Activated naive CD8-positive, alpha-beta T cell treated with anti-CD3 and anti-CD28 coated beads for 36 hours (primary cell): Measurements from ENCODE around the gene POU2F1. TPM values are rescaled to one million over a fixed set of nuclear protein-coding genes. Genes with fewer than 3 reads are reported as not detected.

ENCODE experiments used
- DNase-seq: peaks from one replicate; pipeline ENCODE4 v3.0.0; 2021
- H3K27ac Mint-ChIP-seq: one replicate; pipeline ENCODE4 v1.8.0; 2022; ENCODE audit warnings: mild to moderate bottlenecking, moderate library complexity, mixed read lengths
- H3K27me3 Mint-ChIP-seq: one replicate; pipeline ENCODE4 v1.8.0; 2022; ENCODE audit warnings: mild to moderate bottlenecking, mixed read lengths
- H3K36me3 Mint-ChIP-seq: one replicate; pipeline ENCODE4 v1.8.0; 2021; ENCODE audit warnings: mild to moderate bottlenecking, mixed read lengths
- H3K4me1 Mint-ChIP-seq: one replicate; pipeline ENCODE4 v1.8.0; 2021; ENCODE audit warnings: mixed read lengths
- H3K4me3 Mint-ChIP-seq: one replicate; pipeline ENCODE4 v1.8.0; 2022; ENCODE audit warnings: mild to moderate bottlenecking, moderate library complexity, mixed read lengths
- H3K9me3 Mint-ChIP-seq: one replicate; pipeline ENCODE4 v1.8.0; 2022; ENCODE audit warnings: mixed read lengths
- total RNA-seq, 2 experiments: library from RNA; stranded (reverse); gene quantifications; one replicate each; pipeline ENCODE4 v1.2.3, GENCODE V29; 2021

The POU2F1 gene
- total RNA-seq, 2 experiments from 2014 or later, result 13.5 to 17.3 TPM

- peaks cover 25% of the 10 kb centered on the region for H3K4me1 Mint-ChIP-seq
- DNase-seq, result no peak
- no peaks in the 10 kb centered on the region for H3K9me3 Mint-ChIP-seq
- no peak overlapping the region for H3K4me3 Mint-ChIP-seq
- no peaks in the 10 kb centered on the region for H3K27me3 Mint-ChIP-seq
- H3K36me3 Mint-ChIP-seq, result peaks cover 18% of the 10 kb centered on the region
- H3K27ac Mint-ChIP-seq, result peak overlapping the region; percentile 17
These were observed 207.7 kb downstream of the POU2F1 start for GRCh38 chr1:167428395-167428794.

- DNase-seq, result no peak
- no peaks in the 10 kb centered on the region for H3K9me3 Mint-ChIP-seq
- peaks cover 25% of the 10 kb centered on the region for H3K4me1 Mint-ChIP-seq
- peaks cover 23% of the 10 kb centered on the region for H3K36me3 Mint-ChIP-seq
- H3K27me3 Mint-ChIP-seq, result no peaks in the 10 kb centered on the region
- H3K4me3 Mint-ChIP-seq, result no peak overlapping the region
- H3K27ac Mint-ChIP-seq, result no peak overlapping the region
These were observed 208.9 kb downstream of the POU2F1 start for GRCh38 chr1:167429612-167430011.

GRCh38 chr1:167430134-167430848, 209.6 kb downstream of the POU2F1 start:
- no peak for DNase-seq
- peaks cover 26% of the 10 kb centered on the region for H3K4me1 Mint-ChIP-seq
- H3K27me3 Mint-ChIP-seq, result no peaks in the 10 kb centered on the region
- peak overlapping the region; percentile 76 for H3K27ac Mint-ChIP-seq
- H3K36me3 Mint-ChIP-seq, result peaks cover 25% of the 10 kb centered on the region
- no peaks in the 10 kb centered on the region for H3K9me3 Mint-ChIP-seq
- H3K4me3 Mint-ChIP-seq, result no peak overlapping the region

- Mint-ChIP-seq H3K4me3 (peak overlapping the region; percentile 37), H3K4me1 (peaks cover 32% of the 10 kb centered on the region), H3K36me3 (peaks cover 31% of the 10 kb centered on the region)
These were observed 210.2 kb downstream of the POU2F1 start for GRCh38 chr1:167430849-167431242.

GRCh38 chr1:167431261-167431908, 210.7 kb downstream of the POU2F1 start:
- Mint-ChIP-seq H3K27ac (peak overlapping the region; percentile 76), H3K27me3 (no peaks in the 10 kb centered on the region), H3K4me1 (peaks cover 37% of the 10 kb centered on the region), H3K36me3 (peaks cover 36% of the 10 kb centered on the region), H3K4me3 (peak overlapping the region; percentile 37), H3K9me3 (no peaks in the 10 kb centered on the region)
- no peak for DNase-seq

More at GRCh38 chr1:167430849-167431242, 210.2 kb downstream of the POU2F1 start:
- Mint-ChIP-seq H3K27ac (peak overlapping the region; percentile 76), H3K9me3 (no peaks in the 10 kb centered on the region), H3K27me3 (no peaks in the 10 kb centered on the region)
- no peak for DNase-seq

GRCh38 chr1:167431909-167432650, 211.4 kb downstream of the POU2F1 start:
- Mint-ChIP-seq H3K27ac (no peak overlapping the region), H3K27me3 (no peaks in the 10 kb centered on the region), H3K9me3 (no peaks in the 10 kb centered on the region), H3K4me1 (peaks cover 43% of the 10 kb centered on the region), H3K4me3 (no peak overlapping the region), H3K36me3 (peaks cover 43% of the 10 kb centered on the region)
- DNase-seq, result no peak

GRCh38 chr1:167432780-167433179, 212.1 kb downstream of the POU2F1 start:
- H3K4me1 Mint-ChIP-seq, result peaks cover 41% of the 10 kb centered on the region
- no peaks in the 10 kb centered on the region for H3K27me3 Mint-ChIP-seq
- DNase-seq, result no peak
- peak overlapping the region; percentile 51 for H3K27ac Mint-ChIP-seq
- H3K4me3 Mint-ChIP-seq, result no peak overlapping the region
- peaks cover 48% of the 10 kb centered on the region for H3K36me3 Mint-ChIP-seq
- H3K9me3 Mint-ChIP-seq, result no peaks in the 10 kb centered on the region

GRCh38 chr1:167433884-167434283, 213.2 kb downstream of the POU2F1 start:
- no peak for DNase-seq
- Mint-ChIP-seq H3K4me3 (no peak overlapping the region), H3K9me3 (no peaks in the 10 kb centered on the region), H3K36me3 (peaks cover 58% of the 10 kb centered on the region), H3K27ac (no peak overlapping the region), H3K27me3 (no peaks in the 10 kb centered on the region), H3K4me1 (peaks cover 44% of the 10 kb centered on the region)

GRCh38 chr1:167434306-167434705, 213.6 kb downstream of the POU2F1 start:
- Mint-ChIP-seq H3K4me1 (peaks cover 47% of the 10 kb centered on the region), H3K27ac (no peak overlapping the region), H3K36me3 (peaks cover 60% of the 10 kb centered on the region), H3K4me3 (no peak overlapping the region), H3K9me3 (no peaks in the 10 kb centered on the region), H3K27me3 (no peaks in the 10 kb centered on the region)
- DNase-seq, result no peak

- Mint-ChIP-seq H3K4me3 (no peak overlapping the region), H3K27ac (peak overlapping the region; percentile 89), H3K27me3 (no peaks in the 10 kb centered on the region), H3K9me3 (no peaks in the 10 kb centered on the region), H3K4me1 (peaks cover 53% of the 10 kb centered on the region), H3K36me3 (peaks cover 67% of the 10 kb centered on the region)
- no peak for DNase-seq
These were observed 214.8 kb downstream of the POU2F1 start for GRCh38 chr1:167435484-167435883.

GRCh38 chr1:167438171-167439138, 217.8 kb downstream of the POU2F1 start:
- Mint-ChIP-seq H3K4me1 (peaks cover 66% of the 10 kb centered on the region), H3K9me3 (no peaks in the 10 kb centered on the region), H3K27ac (peak overlapping the region; percentile 78), H3K36me3 (peaks cover 66% of the 10 kb centered on the region), H3K4me3 (peak overlapping the region; percentile 57), H3K27me3 (no peaks in the 10 kb centered on the region)
- DNase-seq, result no peak

- H3K9me3 Mint-ChIP-seq, result no peaks in the 10 kb centered on the region
- H3K4me3 Mint-ChIP-seq, result peak overlapping the region; percentile 57
- H3K36me3 Mint-ChIP-seq, result peaks cover 65% of the 10 kb centered on the region
- no peaks in the 10 kb centered on the region for H3K27me3 Mint-ChIP-seq
- peak overlapping the region; percentile 67 for H3K27ac Mint-ChIP-seq
- peak; percentile 63 for DNase-seq
- H3K4me1 Mint-ChIP-seq, result peaks cover 72% of the 10 kb centered on the region
These were observed 218.8 kb downstream of the POU2F1 start for GRCh38 chr1:167439301-167439988.

GRCh38 chr1:167440345-167440744, 219.7 kb downstream of the POU2F1 start:
- Mint-ChIP-seq H3K9me3 (no peaks in the 10 kb centered on the region), H3K27me3 (no peaks in the 10 kb centered on the region), H3K4me3 (peak overlapping the region; percentile 57), H3K4me1 (peaks cover 74% of the 10 kb centered on the region), H3K27ac (peak overlapping the region; percentile 51), H3K36me3 (peaks cover 63% of the 10 kb centered on the region)
- no peak for DNase-seq

GRCh38 chr1:167440776-167441175, 220.1 kb downstream of the POU2F1 start:
- no peak for DNase-seq
- Mint-ChIP-seq H3K27me3 (no peaks in the 10 kb centered on the region), H3K4me1 (peaks cover 74% of the 10 kb centered on the region), H3K9me3 (no peaks in the 10 kb centered on the region), H3K4me3 (peak overlapping the region; percentile 57), H3K27ac (no peak overlapping the region), H3K36me3 (peaks cover 63% of the 10 kb centered on the region)
